GM19043 (cell line): ENCODE measurements around the gene B4GALNT3.

ENCODE experiments used
- ATAC-seq: cut with Tn5 transposase; IDR thresholded peaks from one replicate; pipeline ENCODE4 v1.9.1; 2021; ENCODE audit warnings: low read depth; ENCODE audit not compliant: unreplicated experiment

The B4GALNT3 gene

DNA sequence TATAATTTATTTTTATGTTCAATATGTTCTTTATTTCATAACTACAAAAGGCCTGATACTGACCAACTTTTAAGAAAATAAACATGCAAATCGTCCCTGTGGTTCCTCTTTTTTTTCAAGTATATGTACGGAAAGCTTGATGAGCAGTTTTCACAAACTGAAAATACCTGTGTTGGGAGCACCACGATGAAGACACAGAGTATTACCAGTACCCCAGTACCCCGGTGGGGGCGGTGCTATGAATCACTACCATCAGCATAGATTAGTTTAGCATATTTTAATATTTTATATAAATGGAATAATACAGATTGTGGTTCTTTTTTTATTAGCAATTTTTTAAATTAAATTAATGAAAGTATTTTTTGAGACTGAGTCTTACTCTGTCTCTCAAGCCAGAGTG, 7.0 kb downstream of the B4GALNT3 start:
- no peak for ATAC-seq

DNA sequence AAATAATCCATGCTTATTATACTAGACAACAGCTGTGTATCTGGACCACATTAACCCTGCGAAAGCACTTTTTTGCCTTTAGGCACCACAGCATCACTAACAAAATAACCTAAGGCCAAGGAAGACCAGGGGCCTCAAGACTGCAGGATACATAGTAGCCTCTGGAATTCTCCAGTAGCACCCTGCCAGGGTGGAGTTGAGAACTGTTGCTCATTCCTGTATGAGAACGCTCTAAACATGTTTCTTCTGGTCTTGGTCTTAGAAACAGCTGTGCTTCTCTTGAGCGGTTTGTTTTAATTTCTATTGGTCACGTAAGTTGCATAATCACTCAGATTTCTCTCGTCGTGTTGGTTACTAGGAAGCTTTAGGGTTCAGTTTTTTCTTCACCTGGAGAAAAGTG, 7.9 kb downstream of the B4GALNT3 start:
- ATAC-seq: no peak

- no peak for ATAC-seq
Measured at GRCh38 chr12:468671-469389, 9.1 kb downstream of the B4GALNT3 start.

- no peak for ATAC-seq
Measured at GRCh38 chr12:470133-470532, 10.4 kb downstream of the B4GALNT3 start.

GRCh38 chr12:473198-473597, 13.5 kb downstream of the B4GALNT3 start:
- no peak for ATAC-seq

DNA sequence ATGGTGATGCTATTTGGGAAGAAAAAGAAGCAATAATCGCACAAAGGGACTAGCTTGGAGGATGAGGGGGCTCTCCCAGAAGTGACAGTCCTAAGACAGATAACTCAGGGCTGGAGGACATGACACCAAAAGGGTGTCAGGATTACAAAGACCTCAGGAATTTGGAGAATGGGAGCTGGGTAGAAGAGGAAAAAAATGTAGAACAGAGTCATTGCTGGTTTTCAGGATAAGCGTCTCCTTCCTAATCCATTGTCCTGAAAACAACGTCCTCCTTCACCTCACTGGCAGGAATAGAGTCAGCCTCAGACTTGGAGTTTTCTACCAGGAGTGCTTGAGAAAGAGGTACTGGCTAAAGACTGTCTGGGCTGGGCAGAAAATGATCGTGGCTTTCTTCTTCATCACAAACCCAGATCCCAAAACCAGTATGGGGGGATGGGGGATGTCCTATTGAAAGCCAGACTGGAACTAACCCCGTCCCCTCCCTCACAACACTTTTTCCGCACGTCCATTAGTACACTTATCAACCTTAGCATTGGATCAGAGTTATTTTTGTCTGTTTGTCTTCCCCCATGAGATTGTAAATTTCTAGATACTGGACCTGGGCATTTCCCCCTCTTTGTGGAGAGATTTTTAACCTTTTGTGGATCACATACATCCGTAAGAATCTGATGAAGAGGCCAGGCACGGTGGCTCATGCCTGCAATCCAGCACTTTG, 14.3 kb downstream of the B4GALNT3 start:
- ATAC-seq: no peak

GRCh38 chr12:475286-475685, 15.5 kb downstream of the B4GALNT3 start:
- no peak for ATAC-seq

- ATAC-seq: no peak
Measured at GRCh38 chr12:479161-479560, 19.4 kb downstream of the B4GALNT3 start.

- no peak for ATAC-seq
Measured at GRCh38 chr12:480831-481816, 21.4 kb downstream of the B4GALNT3 start.

- ATAC-seq: no peak
Measured at GRCh38 chr12:482061-482460, 22.3 kb downstream of the B4GALNT3 start.

DNA sequence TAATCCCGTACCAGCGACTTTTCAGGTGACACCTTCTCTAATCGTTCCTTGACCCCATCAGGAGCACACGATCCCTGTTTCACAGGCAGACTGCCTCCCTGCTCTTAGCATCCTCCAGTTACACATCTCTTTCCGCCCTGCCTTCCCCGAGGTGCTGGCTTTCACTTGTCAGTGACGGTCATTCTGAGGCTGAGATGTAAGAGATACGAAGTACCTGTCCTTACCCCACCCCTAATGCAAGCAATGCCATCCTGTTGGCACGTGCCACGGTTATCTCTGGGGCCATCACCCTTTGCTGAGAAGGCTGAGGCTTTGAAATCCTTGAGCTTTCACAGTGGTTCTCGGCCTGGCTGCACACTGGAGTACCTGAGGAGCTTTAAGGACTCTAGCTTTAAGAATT, 24.4 kb downstream of the B4GALNT3 start:
- ATAC-seq: no peak

DNA sequence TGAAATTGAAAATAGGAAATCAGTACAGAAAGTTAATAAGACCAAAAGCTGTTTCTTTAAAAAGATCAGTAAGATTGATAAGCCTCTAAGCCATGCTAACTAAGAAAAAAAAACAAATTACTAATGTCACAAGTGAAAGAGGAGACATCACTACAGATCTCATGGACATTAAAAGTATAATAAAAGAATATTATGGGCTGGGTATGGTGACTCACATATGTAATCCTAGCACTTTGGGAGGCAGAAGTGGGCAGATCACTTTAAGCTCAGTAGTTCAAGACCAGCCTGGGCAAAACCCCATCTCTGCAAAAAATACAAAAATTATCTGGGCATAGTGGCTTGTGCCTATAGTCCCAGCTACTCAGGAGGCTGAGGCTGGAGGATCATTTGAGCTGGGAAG, 30.5 kb downstream of the B4GALNT3 start:
- ATAC-seq: no peak

DNA sequence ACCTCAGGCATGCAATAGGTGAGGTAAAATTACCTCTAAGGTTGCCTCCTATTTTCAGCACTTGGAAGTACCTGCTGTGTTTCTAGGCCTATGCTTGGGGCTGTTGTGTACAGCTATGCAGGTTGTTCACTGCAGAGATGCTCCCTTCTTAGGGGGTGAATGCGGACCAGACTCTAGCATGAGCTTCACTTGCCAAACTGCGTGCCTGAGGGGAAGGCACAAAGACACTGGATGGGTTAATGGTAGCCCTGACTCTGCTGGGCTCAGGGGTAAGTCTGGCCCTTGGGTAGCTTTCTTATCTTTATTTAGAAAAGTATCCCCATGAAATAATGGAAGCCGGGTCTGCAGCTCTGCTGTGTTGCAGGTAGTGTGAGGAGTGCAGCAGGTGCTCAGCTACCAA, 35.7 kb downstream of the B4GALNT3 start:
- ATAC-seq: no peak

DNA sequence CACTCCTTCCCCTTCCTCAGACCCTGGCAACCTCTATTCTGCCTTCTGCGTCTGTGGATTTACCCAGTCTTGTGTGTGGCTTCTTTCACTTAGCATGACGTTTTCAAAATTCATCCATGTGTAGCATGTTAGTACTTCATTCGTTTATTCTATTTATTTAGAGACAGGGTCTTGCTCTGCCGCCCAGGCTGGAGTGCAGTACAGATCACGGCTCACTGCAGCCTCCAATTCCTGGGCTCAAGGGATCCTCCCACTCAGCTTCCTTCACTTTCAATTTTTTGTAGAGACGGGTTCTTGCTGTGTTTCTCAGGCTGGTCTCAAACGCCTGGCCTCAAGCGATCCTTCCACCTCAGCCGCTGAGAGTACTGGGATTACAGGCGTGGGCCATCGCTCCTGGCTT, 37.0 kb downstream of the B4GALNT3 start:
- no peak for ATAC-seq

GRCh38 chr12:497501-498160, 37.9 kb downstream of the B4GALNT3 start:
- no peak for ATAC-seq

DNA sequence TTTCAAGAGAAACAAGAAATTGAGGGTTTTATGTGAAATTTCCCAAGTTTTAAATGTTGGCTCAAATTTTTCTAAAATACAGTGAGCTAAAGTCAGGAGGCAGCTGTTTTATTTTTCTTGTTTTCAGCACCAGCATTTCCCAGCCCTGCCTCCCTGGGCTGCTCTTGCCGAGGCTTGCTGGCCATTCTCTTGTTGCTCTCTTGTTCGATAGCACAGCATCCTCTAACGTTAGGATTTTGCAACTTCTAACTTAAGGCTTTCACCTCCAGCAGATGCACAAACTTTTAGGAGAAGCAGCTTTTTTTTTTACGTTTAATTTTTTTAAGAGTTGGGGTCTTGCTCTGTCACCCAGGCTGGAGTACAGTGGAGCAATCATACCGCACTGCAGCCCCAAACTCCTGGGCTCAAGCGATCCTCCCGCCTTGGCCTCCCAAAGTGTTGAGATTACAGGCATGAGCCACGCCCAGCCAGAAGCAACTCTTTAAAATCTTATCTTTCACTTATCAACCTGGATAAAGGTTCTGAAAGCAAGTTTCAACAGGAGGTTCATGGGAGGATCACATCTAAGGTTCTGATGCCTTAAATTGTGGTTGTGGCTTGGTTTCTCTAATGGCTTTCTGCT, 40.2 kb downstream of the B4GALNT3 start:
- ATAC-seq: no peak

- no peak for ATAC-seq
Measured at GRCh38 chr12:501722-502447, 42.1 kb downstream of the B4GALNT3 start.

DNA sequence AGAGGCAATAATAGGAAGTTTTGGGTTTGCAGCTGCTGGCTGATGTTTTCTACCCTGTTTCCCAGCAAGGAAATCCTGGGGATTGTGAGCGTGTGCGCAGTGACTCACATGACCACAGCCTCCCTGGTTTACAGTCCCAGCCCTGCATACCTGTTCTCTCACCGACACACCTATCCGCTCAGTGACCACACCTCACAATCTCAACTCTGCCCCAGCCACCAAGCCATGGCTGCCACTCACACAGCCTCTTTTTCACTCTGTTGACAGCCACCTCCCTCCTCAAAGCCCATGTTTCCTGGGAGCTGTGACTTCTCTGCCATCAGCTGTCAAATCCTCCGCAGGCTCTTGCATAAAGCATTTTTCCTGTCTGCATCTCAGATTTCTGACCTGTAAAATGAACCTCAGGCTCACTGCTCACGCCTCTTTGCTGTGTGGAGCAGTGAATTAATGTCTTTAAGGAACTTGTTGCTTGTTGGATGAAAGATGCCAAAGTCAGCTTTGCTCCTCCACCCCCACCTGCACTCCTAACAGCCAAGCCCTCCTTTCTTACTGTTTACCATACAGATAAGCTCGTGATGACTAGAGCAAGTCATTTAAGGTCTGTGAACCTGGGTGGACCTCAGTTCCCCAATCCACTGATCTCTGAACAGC, 43.5 kb downstream of the B4GALNT3 start:
- no peak for ATAC-seq

- ATAC-seq: no peak
Measured at GRCh38 chr12:505221-505620, 45.5 kb downstream of the B4GALNT3 start.
